ENCODE measurements around the gene UBE2V1. TPM values are rescaled to one million over a fixed set of nuclear protein-coding genes. Genes with fewer than 3 reads are reported as not detected.

UBE2V1 gene
- total and polyA plus RNA-seq, 2 of the 13 experiments (the other 11 are each of a cell fraction or from before 2014, with no cell fraction given) = 81.3 to 132 TPM

- TF ChIP-seq ZMAT5 (CRISPR knock-in tag; IDR thresholded peaks at IDR 0.05; ENCODE audit: borderline replicate concordance, low read depth) (no peak), SIX4 (CRISPR knock-in tag; IDR thresholded peaks at IDR 0.05) (no peak), ZNF101 (CRISPR knock-in tag; IDR thresholded peaks at IDR 0.05; ENCODE audit: borderline replicate concordance, low read depth) (no peak), NFATC3 (CRISPR knock-in tag; IDR thresholded peaks at IDR 0.05) (no peak), PRMT3 (CRISPR knock-in tag; IDR thresholded peaks at IDR 0.05; ENCODE audit: borderline replicate concordance, low read depth) (no peak), ZNF749 (CRISPR knock-in tag; IDR thresholded peaks at IDR 0.05; ENCODE audit: borderline replicate concordance) (no peak), NKX3-1 (CRISPR knock-in tag; IDR thresholded peaks at IDR 0.05) (no peak), SNAPC2 (CRISPR knock-in tag; IDR thresholded peaks at IDR 0.05) (no peak), ATRX (CRISPR knock-in tag; IDR thresholded peaks at IDR 0.05; ENCODE audit: borderline replicate concordance) (no peak), PLSCR1 (CRISPR knock-in tag; IDR thresholded peaks at IDR 0.05; ENCODE audit: borderline replicate concordance) (no peak), ZNF20 (CRISPR knock-in tag; IDR thresholded peaks at IDR 0.05) (no peak), ZNF362 (CRISPR knock-in tag; IDR thresholded peaks at IDR 0.05; ENCODE audit: borderline replicate concordance) (no peak), BRD4 (CRISPR knock-in tag; IDR thresholded peaks at IDR 0.05) (no peak), KAT2B (IDR thresholded peaks at IDR 0.05; ENCODE audit: borderline replicate concordance, low read depth, low read length) (no peak), ZFP36L2 (CRISPR knock-in tag; IDR thresholded peaks at IDR 0.05) (no peak), ZNF530 (CRISPR knock-in tag; IDR thresholded peaks at IDR 0.05; ENCODE audit: low read depth) (no peak), ZNF772 (CRISPR knock-in tag; IDR thresholded peaks at IDR 0.05) (no peak), FOXM1 (CRISPR knock-in tag; IDR thresholded peaks at IDR 0.05) (no peak), NR2F2 (IDR thresholded peaks at IDR 0.05; ENCODE audit: borderline replicate concordance, low read depth) (no peak), ZNF547 (CRISPR knock-in tag; IDR thresholded peaks at IDR 0.05) (0 out of 2 replicates have a peak, but pooled peaks have one; percentile 66), ZNF263 (CRISPR knock-in tag; IDR thresholded peaks at IDR 0.05) (peak; percentile 75), ZMYM2 (CRISPR knock-in tag; IDR thresholded peaks at IDR 0.05) (no peak), SSRP1 (CRISPR knock-in tag; IDR thresholded peaks at IDR 0.05) (no peak), TFDP1 (CRISPR knock-in tag; IDR thresholded peaks at IDR 0.05; ENCODE audit: borderline replicate concordance) (no peak), IKZF4 (CRISPR knock-in tag; IDR thresholded peaks at IDR 0.05; ENCODE audit: borderline replicate concordance, low read depth, not compliant biosample characterization) (no peak), SOX13 (IDR thresholded peaks at IDR 0.05) (no peak), SOX13 (CRISPR knock-in tag; conservative IDR thresholded peaks at IDR 0.05 in 1 of 2, IDR thresholded peaks at IDR 0.05 in 1 of 2) (no peak), ZNF850 (CRISPR knock-in tag; conservative IDR thresholded peaks at IDR 0.05) (no peak), MXI1 (IDR thresholded peaks at IDR 0.05; ENCODE audit: borderline replicate concordance, low read depth, low read length) (no peak)
Measured at GRCh38 chr20:50077818-50078601, 34.9 kb downstream of the UBE2V1 start (continued).
